GM19239 (cell line): ENCODE results near the gene GIPC2.
"Not testable (repeated sequence)": the region's sequence is repeated elsewhere in the genome, so short reads cannot be mapped to it uniquely, and the experiment has no call there.

Experiments
- DNase-seq: peaks from one replicate; pipeline ENCODE4 v3.0.0; 2011; ENCODE audit warnings: low spot score; ENCODE audit not compliant: insufficient read length
- FAIRE-seq: peaks from 2 replicates; lab custom pipeline; 2011; peaks lifted over from hg19 to GRCh38; lab: Jason Lieb, UNC

The GIPC2 gene

GRCh38 chr1:78091215-78091813 lies 45.5 kb downstream of the GIPC2 start:
- DNase-seq (no peak), FAIRE-seq (no peak)

DNA sequence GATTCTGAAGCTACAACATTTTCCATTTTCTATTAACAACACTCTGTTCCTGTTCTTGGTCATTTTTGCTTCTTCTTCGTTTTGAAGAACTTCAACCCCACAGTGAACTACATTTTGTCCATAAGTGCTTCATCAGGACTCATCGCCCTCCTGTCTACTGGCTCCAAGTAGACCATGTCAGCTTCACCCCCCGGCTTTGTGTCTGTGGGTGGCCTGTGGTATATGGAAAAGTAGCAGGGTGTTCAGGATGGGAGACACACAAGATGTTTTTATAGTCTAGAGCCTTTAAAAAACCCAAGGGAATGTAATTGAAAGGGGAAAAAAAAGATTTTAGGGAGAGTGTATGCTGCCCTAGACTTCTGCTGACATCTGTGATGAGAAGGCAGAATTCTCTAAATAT lies 46.1 kb downstream of the GIPC2 start:
- no peak for FAIRE-seq
- no peak for DNase-seq

- no peak for DNase-seq
- no peak for FAIRE-seq
Observed at GRCh38 chr1:78092643-78093042, 46.9 kb downstream of the GIPC2 start.

DNA sequence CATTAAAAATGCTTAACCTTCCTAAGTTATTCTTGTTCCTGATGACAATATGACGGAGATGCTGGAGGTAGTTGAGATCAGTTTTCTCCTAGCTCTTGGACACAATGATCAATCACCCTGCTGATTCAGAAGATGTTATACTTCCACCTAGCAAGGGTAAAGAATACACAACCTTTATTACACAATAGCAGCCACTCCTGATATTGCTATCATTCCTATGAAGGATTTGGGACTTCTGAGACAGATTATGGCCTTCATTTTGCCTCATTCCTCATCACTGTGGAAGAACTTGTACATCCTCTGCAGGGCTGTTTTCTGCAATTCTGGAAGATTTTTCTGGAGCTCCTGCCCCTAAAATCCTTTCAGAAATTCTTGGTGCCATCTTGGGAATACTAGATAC lies 47.8 kb downstream of the GIPC2 start:
- FAIRE-seq, result no peak
- DNase-seq, result no peak

DNA sequence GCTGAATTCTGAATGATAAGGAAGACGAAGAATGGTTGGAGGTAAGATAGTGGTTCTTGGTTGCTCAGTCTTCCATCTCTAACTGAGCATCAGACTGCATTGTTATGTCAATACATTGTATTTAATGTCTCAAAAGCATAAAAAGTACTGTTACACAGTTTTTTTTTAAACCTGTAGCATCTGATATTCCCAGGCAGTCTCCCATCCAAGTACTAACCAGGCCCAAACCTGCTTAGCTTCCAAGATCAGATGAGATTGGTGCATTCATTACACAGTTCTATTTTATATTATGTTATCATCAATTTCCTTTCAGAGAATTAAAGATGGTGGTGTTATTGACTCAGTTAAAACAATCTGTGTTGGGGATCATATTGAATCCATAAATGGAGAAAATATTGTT lies 48.9 kb downstream of the GIPC2 start:
- FAIRE-seq, result no peak
- DNase-seq, result no peak

DNA sequence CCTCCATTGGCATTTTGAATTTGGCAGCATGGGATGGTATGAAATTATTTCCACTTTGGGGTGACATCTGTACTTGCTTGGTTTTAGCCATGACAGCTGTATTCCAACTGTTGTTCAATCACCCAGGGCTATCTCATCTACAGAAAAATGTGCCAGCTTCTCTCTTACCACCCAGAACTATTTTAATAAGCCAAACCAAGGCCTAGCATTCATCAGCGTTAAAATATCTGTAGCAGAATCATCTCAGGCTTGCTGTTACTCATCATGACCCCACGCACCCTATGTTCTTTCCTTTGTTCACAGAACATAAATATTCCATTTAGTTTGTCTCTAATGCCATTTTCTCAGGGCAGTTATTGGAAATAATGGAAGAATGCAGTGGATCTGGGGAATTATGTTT lies 49.8 kb downstream of the GIPC2 start:
- DNase-seq (no peak), FAIRE-seq (no peak)

DNA sequence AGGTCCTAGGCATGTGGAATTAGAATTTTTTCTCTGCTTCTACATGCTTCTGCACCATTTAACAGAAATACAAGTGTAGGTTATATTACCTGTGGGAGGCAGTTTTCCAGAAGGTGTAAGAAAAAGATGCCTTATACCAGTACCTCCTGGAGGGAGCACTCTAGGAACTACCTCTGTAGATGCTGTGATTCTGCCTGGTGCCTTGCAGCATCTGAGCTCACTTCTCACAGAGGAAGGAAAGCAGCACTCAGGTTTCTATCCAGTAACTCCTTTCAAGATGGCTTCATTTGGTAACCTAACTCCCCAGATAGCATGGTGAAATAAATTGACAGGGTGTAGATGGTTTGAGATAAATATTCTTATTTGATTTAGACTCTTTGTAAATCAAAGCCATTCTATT lies 50.3 kb downstream of the GIPC2 start:
- DNase-seq (no peak), FAIRE-seq (no peak)

DNA sequence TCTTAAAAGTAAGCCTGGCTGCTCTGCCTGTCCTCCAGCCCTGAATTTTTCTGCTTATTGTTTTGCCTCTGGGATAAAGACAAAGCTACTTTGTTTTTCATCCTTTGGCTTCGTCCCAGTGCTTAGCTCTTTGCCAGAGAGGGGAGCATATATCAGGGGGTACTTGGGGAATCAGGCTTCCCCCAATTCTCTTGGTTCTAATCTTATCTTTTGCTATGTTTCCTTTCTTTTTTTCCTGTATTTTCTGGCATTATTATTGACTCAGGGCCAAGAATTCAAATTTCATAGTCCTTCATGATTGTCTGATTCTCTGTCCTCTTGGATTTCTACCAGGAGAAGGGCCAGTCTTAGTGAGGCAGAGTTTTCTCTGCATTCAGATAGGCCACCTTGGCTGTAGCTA lies 51.2 kb downstream of the GIPC2 start:
- DNase-seq (no peak), FAIRE-seq (no peak)

GRCh38 chr1:78101051-78101450 lies 55.3 kb downstream of the GIPC2 start:
- FAIRE-seq (no peak), DNase-seq (no peak)

DNA sequence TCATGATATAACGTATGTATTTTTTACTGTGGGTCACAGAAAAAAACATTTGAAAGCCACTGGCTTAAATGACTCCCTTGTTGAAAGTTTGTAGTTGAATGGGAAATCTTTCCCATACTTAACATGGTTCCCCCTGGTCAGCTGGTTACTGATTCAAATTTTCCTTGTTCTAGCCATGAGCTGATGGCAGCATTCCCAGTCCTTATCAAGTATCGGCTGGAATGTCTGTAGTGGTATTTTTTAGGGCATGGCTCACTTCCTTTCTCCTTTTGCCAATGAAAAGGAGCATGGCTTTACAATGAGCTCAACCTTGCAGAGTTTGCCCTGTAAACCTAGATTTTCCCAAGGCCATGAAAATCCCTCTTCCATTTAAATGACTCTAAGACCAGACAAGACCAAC lies 55.7 kb downstream of the GIPC2 start:
- FAIRE-seq, result no peak
- no peak for DNase-seq

GRCh38 chr1:78102082-78102481 lies 56.3 kb downstream of the GIPC2 start:
- FAIRE-seq (no peak), DNase-seq (no peak)

DNA sequence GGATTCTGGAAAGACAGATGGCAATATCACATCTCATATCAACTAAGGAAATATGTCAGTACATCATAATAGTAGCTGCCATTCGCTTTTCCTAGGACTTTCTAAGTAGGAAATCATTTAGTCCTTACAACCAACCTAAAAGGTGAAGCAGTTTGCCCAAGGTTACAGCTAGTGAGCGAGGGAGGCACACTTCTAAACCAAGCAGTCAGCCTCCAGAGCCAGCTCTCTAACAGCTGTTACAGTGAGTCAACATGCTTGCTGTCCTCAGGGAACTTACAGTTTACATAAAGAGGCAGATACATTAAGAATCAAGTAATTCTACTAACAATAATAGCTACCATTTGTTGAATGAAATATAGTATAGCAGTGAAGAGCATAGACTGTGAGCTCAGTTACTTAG lies 57.1 kb downstream of the GIPC2 start:
- FAIRE-seq (no peak), DNase-seq (no peak)

- no peak for DNase-seq
- FAIRE-seq, result no peak
Observed at GRCh38 chr1:78104322-78104721, 58.6 kb downstream of the GIPC2 start.

- FAIRE-seq, DNase-seq: not testable (repeated sequence)
Observed at GRCh38 chr1:78109659-78110058, 63.9 kb downstream of the GIPC2 start.

GRCh38 chr1:78113156-78113916 lies 67.6 kb downstream of the GIPC2 start:
- no peak for FAIRE-seq
- no peak for DNase-seq

DNA sequence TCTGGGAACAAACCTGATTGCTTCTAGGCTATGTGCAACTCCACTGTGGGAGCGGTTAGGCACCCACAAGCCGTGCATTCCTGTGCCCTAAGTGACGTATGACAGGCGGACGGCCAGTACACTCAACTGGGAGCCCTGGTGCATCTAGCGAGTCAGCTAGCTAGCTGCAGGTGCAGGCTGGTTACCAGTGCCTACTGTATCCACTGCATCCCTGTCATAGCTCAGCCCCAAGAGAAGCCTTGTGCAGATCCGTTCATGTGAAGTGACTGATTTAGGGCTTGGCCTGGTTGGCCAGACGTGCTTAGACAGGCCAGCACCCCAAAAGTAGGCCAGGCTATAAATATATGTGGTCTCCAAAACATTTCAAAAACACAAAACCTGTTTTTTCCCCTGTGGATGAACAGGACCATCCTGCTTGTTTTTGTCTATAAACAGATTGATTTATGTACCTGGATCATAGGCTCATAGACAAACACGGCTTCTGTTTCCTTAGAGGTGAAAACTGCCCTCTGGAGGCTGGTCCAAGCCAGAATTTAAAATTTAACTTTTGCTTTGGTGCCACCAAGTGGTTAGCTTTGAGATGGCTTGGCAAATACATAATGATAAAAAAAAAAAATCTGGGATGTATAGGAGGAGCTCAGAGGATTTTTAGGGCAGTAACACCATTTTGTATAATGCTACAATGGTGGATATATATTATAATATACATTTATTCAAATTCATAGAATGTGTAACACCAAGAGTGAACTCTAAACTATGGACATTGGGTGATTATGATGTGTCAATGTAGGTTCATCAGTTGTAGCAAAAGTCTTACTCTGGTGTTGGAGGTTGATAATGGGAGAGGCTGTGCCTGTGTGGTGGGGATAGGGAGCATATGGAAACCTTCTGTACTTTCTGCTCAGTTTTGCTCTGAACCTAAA lies 68.5 kb downstream of the GIPC2 start:
- DNase-seq, result peak; percentile 36
- FAIRE-seq, result peak; percentile 72

- not testable (repeated sequence) for DNase-seq, FAIRE-seq
Observed at GRCh38 chr1:78120485-78120884, 74.7 kb downstream of the GIPC2 start.

DNA sequence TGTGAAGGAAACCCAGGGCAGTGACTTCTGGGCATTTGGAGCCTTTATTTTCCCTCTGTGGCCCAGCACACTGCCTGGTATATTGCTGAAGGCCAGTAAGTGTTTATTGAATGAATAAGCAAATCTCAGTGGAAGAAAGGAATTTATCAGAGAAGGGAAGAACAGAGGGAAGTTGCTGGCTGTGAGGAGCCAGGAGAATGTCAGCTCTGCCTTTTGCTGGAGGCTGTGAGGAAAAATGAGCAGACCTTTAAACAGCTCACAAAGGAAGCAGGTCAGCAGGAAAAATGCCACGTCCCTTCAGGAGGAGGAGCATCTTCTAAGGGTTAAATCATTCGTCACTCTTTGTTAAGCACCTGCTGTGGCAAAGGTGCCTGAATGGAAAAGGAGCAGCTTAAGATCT lies 75.9 kb downstream of the GIPC2 start:
- FAIRE-seq (no peak), DNase-seq (no peak)

- no peak for DNase-seq
- no peak for FAIRE-seq
Observed at GRCh38 chr1:78122389-78122788, 76.6 kb downstream of the GIPC2 start.

GRCh38 chr1:78126506-78126905 lies 80.7 kb downstream of the GIPC2 start:
- FAIRE-seq, result no peak
- no peak for DNase-seq
